GM21576 (cell line): ENCODE data around the gene RPL10.

Experiments used
- ATAC-seq: cut with Tn5 transposase; IDR thresholded peaks from one replicate; pipeline ENCODE4 v1.9.1; 2021; ENCODE audit warnings: mild to moderate bottlenecking, moderate library complexity; ENCODE audit not compliant: unreplicated experiment

RPL10 gene

DNA sequence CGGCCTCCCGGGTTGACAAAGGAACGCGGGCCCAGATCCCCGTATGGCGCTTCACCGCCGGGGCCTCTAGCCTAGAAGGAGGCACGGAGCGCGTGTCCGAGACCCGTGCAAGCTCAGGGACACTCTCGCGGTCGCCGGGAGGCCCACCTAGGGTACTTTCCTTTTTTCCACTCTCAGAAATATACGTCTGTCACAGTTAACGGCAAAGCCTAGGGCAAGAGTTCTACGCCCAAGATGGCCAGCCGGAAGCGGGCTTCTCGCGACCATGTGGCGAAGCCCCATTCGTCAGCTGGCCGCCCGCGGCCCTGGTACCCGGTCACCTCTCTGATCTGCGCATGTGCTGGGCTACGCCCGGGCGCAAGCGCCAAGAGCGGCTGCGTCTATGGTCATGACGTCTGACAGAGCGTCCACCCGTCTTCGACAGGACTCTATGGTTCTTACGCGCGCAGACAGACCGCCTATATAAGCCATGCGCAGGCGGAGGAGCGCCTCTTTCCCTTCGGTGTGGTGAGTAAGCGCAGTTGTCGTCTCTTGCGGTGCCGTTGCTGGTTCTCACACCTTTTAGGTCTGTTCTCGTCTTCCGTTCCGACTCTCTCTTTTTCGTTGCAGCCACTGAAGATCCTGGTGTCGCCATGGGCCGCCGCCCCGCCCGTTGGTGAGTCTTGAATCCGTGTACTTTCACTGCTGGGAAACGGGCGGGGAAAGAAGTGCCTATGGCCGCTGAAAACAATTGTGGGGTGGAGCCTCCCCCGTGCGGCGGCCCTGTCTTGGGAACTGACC, at the start of gene RPL10:
RPL10 (plus strand) TSS at position 490 of the 780 bp plus-strand sequence; CDS start at position 633, 143 bp downstream.
- ATAC-seq, result peak; percentile 63

DNA sequence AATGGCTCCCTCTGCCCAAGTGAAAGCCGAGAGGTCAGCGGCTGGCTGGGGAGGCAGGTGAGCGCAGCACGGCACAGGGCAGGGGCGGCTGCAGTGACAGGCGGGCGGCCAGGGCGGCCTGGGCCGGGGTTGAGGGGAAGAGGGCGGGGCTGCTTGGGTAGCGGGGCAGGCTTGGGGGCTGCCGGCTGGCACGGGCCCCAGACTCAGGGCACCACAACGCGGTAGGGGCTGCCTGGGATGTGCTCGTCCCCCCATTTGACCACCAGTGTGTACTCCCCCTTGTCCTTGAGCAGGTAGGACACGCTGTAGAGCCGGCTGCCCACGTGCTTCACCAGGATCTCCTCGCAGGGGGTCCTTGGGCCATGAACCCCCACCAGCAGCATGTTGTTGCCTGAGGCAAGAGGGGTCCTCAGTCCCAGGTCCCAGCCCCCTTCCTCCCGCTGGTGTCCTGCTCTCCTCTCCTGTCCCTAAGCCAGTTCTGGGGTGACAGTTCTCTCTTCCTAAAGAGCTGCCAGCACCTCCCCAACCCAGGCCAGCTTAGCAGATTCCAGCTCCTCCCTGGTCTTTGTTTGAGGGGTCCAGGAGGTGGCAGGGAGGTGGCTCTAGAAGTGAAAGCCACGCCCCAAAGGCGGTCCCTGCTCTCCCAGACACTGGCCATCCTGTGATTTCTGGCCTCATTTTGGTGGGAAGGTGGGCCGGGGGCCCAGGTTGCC, 49.4 kb upstream of the RPL10 start:
- no peak for ATAC-seq

DNA sequence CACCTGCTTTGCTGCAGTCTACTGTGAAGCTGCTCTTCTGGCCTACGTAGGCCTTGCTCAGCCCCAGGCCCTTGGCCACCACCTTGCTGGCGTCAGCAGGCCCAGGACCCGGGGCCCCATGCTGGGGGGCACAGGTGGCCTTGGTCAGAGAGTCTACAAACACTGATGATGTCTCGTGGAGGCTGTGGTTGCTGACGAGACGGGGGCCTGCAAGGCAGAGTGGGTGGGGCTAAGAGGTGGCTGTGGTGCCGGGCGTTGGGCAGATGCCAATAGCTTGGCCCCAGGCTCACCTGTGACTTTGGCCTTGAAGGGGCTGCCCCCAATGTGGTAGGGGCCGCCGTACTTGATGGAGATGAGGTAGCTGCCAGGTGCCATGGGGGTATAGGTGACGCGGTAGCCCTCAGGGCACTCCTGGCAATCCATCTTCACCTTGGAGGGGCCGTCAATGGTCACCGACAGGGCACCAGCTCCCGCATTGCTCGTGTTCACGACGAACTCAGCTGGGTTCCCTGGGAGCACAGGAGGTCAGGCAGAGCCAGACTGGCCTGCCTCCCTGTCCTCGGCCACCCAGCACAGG, 48.7 kb upstream of the RPL10 start:
- ATAC-seq, result no peak

DNA sequence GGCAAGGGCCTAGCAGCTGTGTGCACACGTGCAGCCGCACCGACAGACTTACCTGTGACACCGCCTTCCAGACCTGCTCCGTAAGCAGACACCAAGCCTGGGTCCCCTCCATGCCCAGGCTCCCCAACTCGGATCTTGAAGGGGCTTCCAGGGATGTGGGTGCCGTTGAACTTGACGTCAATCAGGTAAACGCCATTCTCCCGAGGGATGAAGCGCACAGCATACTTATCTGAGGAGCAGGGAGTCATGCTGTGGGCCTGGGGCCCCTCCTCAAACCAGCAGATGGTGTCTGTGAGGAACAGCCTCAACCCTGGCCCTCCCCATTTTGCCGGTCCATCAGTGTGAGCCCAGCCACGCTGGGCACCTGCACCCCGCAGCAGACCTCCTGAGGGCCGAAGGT, 48.2 kb upstream of the RPL10 start:
- no peak for ATAC-seq

DNA sequence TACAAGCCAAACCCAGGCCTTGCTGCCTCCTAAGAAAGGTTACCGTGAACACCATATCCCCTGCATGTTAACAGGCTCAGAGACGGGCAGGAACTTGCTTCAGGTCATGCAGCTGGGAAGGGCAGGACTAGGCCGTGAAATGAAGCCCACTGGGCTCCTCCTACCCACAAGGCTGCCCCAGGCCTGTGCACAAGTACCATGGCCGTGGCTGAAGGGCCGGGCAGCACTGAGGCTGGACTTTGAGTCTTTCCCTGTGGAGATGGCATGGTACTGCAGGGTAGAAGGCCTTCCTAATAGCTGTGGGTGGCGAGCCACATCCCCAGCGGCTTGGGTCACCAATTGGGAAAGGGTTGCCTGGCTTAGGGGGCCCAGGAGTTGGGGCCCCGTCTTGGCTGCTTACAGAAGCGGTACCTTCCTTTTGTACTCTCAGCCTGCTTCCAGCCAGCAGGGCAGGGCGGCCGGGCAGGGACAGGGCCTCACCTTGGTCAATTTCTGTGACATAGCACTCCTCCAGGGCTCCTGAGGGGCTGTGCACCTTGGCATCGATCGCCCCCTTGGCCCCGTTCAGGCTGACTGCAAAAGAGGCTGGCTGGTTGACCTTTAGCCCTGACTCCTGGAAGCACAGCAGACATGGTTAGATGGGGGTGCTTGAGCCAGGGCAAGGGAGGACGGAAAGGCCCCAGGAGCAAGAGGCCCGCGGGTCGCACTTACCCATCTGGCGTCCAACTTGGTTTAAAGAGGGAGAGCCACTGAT, 47.6 kb upstream of the RPL10 start:
- ATAC-seq, result no peak

DNA sequence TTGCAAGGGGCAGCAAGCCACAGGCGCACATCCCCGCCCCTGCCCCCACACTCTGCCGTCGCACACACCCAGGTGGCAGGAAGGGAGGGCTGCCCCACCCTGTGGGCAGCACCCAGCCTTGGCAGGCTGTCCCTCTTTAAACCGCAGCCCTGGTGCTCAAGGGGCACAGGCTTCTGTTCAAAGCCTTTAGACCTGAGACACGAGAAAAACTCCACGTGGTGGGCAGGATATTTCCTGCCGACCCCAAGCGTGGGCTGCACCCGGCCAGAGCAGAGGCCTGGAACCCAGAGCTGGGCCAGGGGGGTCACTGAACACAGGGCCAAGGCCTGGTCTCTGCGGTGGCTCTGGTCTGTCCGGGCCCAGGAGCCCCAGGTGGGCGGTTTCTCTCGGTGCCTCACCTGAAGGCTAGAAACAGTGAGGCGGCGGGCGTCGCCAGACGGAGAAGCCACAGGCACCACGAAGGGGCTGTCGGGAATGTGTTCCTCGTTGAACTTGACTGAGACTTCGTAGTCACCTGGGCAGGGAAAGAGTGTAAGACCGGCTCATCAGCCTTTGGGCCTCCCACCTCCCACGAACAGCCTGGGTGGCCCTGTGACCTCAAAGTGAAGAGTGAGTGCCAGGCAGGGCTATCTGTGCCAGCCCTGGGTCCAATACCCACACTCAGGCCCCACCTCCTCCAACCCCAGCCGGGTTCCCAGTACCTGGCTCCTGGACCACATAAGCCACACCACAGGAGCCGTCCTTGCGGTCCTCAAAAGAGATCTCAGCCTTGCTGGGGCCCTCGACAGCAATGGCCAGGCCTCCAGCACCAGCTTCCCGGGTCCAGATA, 46.8 kb upstream of the RPL10 start:
- ATAC-seq, result no peak

DNA sequence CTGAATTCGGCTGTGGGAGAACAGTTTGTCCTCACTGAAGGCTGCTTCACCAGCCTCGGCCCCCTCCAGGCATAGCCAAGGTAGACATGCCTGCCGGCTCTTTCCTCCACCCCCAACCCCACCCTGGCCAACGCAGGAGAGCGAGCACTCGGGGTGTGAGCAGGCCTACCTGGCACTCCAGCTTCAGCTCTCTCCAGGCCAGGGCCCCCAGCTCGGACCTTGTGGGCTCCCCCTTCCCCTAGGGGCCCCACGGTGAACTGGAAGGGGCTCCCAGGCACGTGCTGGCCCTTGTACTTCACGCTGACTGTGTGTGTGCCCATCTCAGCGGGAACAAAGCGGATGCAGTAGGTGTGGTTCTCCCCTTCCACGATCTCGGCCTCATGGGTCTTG, 46.2 kb upstream of the RPL10 start:
- ATAC-seq, result no peak

DNA sequence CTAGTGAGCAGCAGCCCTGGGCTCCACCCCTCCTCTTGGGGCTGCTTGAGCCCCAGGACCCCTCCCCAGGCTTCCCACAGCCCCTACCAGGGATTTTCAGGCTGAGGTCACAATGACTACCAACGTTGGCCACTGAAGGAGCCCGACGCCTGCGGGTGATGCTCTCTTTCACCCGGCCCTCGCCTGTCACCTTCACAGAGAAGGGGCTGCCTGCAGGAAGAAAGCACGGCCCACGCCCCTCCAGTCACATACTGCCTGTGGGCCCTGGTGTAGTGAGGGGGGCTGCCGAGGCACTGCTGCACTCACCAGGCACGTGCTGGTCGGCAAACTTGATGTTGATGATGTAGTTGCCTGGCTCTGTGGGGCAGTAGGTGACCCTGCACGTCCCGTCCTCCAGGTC, 45.7 kb upstream of the RPL10 start:
- no peak for ATAC-seq

DNA sequence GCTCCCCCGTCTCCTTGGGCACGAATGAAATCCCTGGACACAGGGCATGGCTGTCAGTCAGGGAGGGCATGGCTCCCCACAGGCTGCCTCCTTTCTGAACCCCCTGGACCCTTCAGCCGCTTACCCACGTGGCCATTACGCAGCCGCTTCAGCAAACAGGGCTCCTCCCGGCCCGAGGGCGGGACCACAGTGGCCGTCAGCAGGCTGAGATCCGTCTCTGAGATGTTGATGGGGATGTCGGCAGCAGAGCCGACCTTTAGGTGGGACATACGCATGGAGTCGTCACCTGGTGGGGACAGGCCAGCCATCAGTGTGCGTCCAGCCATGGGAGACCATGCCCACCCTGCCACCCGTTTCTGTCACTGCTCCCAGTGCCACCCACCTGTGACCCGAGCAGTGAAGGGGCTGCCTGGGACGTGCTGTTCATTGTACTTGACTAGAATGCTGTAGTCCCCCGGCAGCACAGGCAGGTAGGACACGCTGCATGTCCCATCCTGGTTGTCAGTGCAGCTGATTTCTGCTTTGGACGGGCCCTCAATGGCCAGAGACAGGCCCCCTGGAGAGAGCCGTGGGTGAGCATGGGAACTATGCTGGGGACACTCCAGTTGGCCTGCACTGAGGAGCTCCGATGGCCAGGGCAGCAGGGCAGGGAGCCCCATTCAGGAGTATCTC, 44.9 kb upstream of the RPL10 start:
- ATAC-seq, result no peak

DNA sequence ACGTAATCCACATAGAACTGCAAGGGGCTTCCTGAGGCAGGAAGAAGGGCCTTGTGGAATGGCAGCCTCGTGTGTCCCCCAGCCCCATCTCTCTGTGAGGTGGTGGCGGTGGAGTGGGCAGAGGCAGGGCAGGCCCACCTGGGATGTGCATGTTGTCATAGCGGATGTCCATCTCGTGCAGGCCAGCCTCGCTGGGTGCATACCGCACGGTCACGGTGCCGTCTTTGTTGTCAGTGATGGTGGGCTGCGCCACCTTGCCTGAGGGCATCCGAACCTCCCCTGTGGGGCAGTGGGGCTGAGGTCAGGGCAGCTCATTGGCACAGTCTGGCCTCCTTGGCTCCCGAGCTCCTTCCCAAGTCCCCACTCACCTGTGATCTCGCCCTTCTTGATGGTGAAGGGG, 44.2 kb upstream of the RPL10 start:
- ATAC-seq, result no peak

DNA sequence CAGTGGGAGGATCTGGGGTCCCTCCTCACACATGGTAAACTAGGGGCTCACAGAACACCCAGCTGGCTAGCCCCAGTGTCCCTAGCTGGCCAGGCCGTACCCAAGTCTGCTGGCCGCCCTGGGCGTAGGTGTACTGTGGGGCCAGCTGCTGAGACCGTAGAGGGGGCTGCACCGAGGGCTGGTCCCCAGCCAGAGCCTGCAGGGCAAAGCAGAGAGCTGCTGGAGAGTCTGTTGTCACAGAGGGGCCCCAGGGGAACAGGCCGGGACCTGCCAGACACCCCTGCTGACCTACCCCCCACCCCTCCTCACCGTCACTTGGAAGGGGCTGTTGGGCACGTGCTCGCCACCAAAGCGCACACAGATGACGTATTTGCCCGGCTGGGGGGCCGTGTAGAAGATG, 43.7 kb upstream of the RPL10 start:
- ATAC-seq, result no peak

DNA sequence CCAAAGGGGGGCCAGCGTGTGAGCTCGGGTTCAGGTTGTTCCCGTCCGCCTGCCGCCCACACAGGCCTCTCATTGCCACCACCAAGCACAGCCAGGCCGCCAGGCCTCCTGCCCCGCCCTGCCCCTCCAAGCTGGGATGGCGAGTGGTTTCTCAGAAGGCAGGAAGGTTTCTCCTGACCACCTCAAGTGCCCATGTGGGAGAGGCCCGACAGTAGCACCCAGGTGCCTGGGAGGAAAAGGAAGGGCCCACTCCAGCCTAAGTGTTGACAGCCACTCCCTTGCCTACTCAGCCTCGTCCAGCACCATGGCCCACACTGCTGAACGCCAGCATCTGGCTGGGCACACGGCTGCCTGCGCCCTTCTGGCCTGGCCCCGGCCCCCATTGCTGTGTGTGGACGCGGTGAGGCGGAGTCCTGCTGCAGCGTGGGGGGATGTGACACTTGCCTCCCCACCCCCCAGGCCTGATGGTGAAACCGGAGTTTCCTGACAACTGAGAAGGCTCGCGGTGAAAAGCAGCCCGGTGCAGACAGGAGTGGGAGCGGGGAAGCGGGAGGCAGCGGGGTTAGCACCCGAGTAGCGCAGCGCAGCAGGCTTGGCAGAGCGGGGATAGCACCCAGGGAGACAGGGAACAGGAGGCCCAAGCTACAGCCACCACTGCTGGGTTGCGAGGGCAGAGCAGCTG, 42.9 kb upstream of the RPL10 start:
- ATAC-seq, result no peak

DNA sequence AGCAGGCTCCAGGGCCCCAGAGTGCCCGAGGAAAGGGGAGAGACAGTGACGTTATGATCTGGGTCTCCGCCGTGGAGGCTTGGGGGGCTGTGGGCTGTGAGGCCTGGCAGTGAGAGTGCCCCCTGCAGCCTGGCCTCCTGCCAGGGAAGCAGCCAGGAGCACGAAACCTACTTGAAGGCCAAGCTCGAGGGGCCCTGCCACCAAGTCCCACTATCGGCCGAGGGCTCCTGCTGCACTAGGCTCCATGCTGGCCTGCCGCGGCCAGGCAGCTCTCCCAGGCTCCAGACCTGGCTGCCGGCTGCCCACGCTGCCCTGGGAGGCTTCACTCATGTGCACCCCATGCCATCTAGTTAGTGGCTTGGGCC, 42.4 kb upstream of the RPL10 start:
- ATAC-seq, result no peak

DNA sequence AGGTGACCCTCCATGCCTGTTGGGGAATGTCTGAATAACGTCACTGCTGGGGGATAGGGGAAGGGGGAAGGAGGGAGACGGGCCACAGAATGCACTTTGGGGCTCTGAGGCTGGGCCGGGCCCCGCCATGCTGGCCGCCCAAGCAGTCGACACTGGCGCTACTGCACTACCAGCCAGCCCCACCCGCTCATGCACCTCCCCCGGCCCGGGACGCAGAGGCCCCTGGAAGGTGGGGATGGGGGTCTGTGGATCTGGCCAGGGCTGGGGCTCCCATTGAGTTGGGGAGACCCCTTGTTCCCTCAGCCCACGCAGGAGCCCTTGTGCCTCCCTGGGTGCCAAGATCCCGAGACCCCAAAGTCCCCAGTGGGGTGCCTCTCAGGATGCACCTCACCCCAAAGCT, 41.6 kb upstream of the RPL10 start:
- ATAC-seq, result no peak

DNA sequence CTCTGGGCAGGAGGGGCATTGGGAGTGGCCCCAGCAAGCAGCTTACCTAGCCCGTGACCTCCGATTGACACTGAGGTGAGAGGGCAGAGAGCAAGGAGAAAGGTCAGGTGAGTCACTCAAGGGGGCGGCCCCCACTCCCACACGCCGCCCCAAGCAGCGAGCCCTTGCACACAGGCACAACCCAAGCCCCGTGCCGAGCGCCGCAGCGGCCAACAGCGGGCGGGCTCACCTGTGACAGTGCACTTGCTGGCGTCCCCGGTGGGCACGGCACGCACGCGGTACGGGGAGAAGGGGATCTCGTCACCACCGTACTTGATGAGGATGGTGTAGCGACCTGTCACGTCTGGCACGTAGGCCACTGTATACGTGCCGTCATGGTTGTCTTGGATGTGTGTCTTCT, 41.0 kb upstream of the RPL10 start:
- ATAC-seq, result no peak

DNA sequence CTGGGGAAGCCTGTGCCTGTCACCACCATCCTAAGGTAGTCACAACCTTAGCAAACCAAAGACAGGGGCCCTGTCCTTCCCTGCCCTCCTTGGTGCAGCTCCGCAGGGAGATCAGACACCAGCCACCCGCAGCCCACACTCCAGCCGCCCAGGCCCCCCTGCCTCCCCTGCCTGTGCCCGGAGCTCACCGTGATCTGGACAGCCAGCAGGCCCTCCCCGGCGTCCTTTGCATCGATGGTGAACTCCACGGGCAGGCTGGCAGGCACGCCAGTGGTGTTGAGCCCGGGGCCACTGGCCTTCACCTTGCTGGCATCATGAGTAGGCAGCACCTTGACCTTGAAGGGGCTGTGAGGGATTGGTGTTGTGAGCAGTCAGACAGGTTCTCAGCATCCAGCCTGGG, 40.2 kb upstream of the RPL10 start:
- no peak for ATAC-seq

DNA sequence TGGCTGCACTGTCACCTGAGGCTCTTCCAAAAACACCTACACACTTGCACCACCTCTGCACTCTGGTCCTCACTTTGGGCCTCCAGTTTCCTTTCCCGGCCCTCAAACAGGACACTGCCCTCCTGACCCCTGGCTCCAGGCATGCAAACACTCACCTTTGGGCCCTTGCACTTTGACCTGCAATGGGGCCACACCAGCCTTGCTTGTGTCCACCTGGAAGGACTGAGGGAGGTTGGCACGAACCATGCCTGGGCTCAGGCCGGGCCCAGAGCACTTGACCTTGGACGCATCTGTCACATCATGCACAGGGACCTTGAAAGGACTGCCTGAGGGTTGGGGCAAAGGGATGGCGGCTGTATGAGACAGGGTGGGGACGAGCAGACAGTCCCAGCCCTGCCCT, 39.3 kb upstream of the RPL10 start:
- no peak for ATAC-seq

DNA sequence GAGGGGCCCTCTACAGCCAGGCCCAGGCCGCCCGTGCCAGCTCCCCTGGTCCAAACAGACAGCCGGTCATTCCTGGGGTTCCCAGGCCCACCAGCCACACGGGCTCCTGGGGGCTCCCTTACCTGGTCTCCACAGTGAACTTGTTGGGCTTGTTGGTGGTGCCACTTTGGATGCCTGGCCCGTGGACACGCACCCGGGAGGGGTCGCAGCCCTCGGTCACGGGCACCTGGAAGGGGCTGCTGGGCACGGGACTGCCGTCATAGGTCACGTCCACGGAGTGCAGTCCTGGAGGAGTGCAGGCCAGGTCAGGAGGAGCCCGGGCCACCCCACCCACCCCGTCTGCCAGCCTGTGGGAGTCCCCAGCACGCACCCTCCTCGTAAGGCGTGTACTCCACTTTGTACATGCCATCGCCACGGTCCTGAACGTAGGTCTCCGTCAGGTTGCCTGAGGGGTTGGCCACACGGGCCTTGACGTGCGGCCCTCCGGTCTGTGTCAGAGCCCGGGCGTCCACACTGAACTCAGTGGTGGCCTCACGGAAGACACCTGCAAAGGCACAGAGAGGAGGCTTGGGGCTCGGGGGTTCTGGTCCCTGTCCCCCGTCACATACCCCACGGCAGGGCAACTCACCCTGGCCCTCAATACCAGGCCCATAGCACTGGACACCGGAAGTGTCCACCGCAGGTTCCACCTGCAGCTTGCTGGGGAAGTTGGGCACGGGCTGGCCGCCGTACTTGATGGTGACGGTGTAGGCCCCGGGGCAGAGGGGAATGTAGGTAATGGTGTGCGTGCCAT, 38.6 kb upstream of the RPL10 start:
- ATAC-seq, result no peak
